KMS-11 (cell line): ENCODE data around the gene C2CD2.

Experiments used
- H2AFZ ChIP-seq: fragments of 200-600 bp; sonication (generic); 2 replicates; pipeline ENCODE4 v1.6.1; 2016; ENCODE audit warnings: antibody characterized with exemption, mixed run types, low read depth
- H3K27ac ChIP-seq: fragments of 200-600 bp; sonication (generic); 2 replicates; pipeline ENCODE4 v1.6.1; 2016; ENCODE audit warnings: mild to moderate bottlenecking, mixed run types
- H3K27me3 ChIP-seq: fragments of 200-600 bp; sonication (generic); 2 replicates; pipeline ENCODE4 v1.6.1; 2017; ENCODE audit warnings: mild to moderate bottlenecking, low read depth, mixed run types, moderate library complexity; ENCODE audit not compliant: insufficient read depth
- H3K36me3 ChIP-seq: fragments of 200-600 bp; sonication (generic); 2 replicates; pipeline ENCODE4 v1.6.1; 2017; ENCODE audit warnings: mild to moderate bottlenecking, mixed run types; ENCODE audit not compliant: insufficient read depth
- H3K4me1 ChIP-seq: fragments of 200-600 bp; sonication (generic); 2 replicates; pipeline ENCODE4 v1.6.1; 2016; ENCODE audit warnings: mild to moderate bottlenecking, low read depth, mixed run types; ENCODE audit not compliant: poor library complexity, severe bottlenecking
- H3K4me2 ChIP-seq: fragments of 200-600 bp; sonication (generic); 2 replicates; pipeline ENCODE4 v1.7.0; 2016; ENCODE audit warnings: mild to moderate bottlenecking, mixed run types
- H3K4me3 ChIP-seq: fragments of 200-600 bp; sonication (generic); IDR thresholded peaks from 2 replicates; pipeline ENCODE4 v1.6.1; 2017; ENCODE audit warnings: low read depth, low read length, mixed read lengths; ENCODE audit not compliant: insufficient read depth
- H3K79me2 ChIP-seq: fragments of 200-600 bp; sonication (generic); 2 replicates; pipeline ENCODE4 v1.6.1; 2016; ENCODE audit warnings: low read depth, mixed run types; ENCODE audit not compliant: insufficient read depth
- H3K9ac ChIP-seq: fragments of 200-600 bp; sonication (generic); 2 replicates; pipeline ENCODE4 v1.6.1; 2016; ENCODE audit warnings: mild to moderate bottlenecking, mixed run types
- H4K20me1 ChIP-seq: fragments of 200-600 bp; sonication (generic); 2 replicates; pipeline ENCODE4 v1.6.1; 2016; ENCODE audit warnings: mild to moderate bottlenecking, mixed run types; ENCODE audit not compliant: insufficient read depth
- TF ChIP-seq, protein P1 (sequence below): fragments of 200-600 bp; sonication (generic); conservative IDR thresholded peaks from 2 replicates; pipeline ENCODE4 v1.6.1; 2017; ENCODE audit warnings: low read depth, mild to moderate bottlenecking, antibody characterized with exemption, low read length, moderate library complexity, mixed read lengths

C2CD2 gene

DNA sequence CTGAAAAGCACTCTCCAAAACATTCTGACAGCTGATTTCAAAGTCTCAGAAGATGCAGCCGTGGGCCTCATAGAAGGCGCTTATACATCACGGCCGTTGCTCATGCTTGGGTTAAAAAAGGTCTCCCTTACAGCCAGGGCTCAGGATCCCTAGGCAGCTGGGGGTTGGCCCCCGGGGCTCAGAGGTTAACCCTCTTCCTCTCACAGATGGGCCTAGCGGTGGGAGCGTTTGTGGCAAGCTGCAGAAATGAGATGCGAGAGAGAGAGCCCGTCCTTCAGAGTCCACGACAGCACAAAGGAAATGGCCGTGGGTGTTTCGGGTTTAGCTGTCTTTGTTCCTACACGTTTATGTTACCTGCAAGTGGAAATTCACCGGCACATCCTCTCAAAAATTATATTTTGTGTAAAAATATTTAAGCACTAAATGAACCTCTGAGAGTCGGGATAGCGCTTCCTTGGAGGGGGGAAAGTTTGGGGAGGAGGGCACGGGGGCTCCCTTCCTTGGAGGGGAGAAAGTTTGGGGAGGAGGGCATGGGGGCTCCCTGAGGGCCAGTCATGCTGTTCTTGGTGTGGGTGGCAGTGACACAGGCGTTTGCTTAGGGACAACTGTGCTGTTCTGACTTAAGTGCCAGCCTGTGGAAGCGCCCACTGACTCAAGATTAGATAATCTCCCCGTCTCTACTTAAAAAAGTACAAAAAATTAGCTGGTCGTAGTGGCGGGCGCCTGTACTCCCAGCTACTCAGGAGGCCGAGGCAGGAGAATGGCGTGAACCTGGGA is 54.2 kb downstream of the C2CD2 start:
- no peaks in the 10 kb centered on the region for H3K4me1 ChIP-seq
- no peak overlapping the region for H2AFZ ChIP-seq
- no peak overlapping the region for H3K9ac ChIP-seq
- H3K79me2 ChIP-seq, result no peaks in the 10 kb centered on the region
- H3K36me3 ChIP-seq, result no peaks in the 10 kb centered on the region
- H4K20me1 ChIP-seq, result no peaks in the 10 kb centered on the region
- TF ChIP-seq, protein P1, sequence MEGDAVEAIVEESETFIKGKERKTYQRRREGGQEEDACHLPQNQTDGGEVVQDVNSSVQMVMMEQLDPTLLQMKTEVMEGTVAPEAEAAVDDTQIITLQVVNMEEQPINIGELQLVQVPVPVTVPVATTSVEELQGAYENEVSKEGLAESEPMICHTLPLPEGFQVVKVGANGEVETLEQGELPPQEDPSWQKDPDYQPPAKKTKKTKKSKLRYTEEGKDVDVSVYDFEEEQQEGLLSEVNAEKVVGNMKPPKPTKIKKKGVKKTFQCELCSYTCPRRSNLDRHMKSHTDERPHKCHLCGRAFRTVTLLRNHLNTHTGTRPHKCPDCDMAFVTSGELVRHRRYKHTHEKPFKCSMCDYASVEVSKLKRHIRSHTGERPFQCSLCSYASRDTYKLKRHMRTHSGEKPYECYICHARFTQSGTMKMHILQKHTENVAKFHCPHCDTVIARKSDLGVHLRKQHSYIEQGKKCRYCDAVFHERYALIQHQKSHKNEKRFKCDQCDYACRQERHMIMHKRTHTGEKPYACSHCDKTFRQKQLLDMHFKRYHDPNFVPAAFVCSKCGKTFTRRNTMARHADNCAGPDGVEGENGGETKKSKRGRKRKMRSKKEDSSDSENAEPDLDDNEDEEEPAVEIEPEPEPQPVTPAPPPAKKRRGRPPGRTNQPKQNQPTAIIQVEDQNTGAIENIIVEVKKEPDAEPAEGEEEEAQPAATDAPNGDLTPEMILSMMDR, result no peak
- no peak overlapping the region for H3K4me2 ChIP-seq
- no peak overlapping the region for H3K27ac ChIP-seq
- H3K27me3 ChIP-seq, result no peaks in the 10 kb centered on the region
- no peak overlapping the region for H3K4me3 ChIP-seq

DNA sequence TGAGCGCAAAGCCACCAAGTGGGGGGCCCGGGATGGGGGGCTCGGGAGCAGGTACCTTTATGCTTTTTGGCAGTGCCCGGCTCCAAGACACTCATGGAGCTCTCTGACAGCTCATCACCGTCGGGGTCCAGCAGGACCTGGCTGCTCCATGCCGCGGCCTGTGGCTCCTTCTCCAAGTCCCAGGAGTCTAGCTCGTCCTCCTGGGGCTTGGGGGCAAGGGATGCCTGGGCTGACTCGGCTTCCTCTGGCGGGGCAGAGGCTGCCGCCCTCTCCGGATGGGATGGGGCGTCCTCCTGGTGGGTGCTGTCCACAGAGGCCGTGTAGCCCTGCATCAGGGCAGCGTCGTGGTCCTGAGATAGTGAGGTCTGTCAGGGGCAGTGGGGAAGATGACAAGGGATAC is 54.8 kb downstream of the C2CD2 start:
- Histone ChIP-seq H3K4me3 (no peak overlapping the region), H3K27ac (no peak overlapping the region), H3K9ac (no peak overlapping the region), H3K27me3 (no peaks in the 10 kb centered on the region), H2AFZ (no peak overlapping the region), H3K79me2 (no peaks in the 10 kb centered on the region), H3K36me3 (no peaks in the 10 kb centered on the region), H4K20me1 (no peaks in the 10 kb centered on the region), H3K4me2 (no peak overlapping the region), H3K4me1 (no peaks in the 10 kb centered on the region)
- TF ChIP-seq, protein P1, result no peak

DNA sequence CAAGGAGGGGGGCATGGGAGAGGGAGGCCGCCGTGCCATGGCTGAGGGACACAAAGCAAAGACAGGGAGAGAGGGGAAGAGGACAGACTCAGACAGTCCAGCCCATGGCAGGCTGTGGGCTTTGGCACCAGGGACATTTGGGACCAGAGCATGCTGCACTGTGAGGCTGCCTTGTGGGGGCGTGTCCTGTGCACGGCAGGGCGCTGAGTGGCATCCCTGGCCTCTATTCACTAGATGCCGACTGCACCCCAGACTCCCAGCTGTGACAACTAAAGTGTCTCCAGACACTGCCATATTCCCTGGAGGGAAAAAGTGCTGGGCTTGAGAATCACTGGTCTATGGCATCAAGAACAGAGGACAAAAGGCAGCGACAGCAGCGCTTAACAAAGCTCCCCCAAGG is 56.1 kb downstream of the C2CD2 start:
- Histone ChIP-seq H3K79me2 (no peaks in the 10 kb centered on the region), H4K20me1 (no peaks in the 10 kb centered on the region), H2AFZ (no peak overlapping the region), H3K4me2 (no peak overlapping the region), H3K9ac (no peak overlapping the region), H3K4me3 (no peak overlapping the region), H3K27me3 (no peaks in the 10 kb centered on the region), H3K27ac (no peak overlapping the region), H3K4me1 (no peaks in the 10 kb centered on the region), H3K36me3 (no peaks in the 10 kb centered on the region)
- TF ChIP-seq, protein P1, result no peak

DNA sequence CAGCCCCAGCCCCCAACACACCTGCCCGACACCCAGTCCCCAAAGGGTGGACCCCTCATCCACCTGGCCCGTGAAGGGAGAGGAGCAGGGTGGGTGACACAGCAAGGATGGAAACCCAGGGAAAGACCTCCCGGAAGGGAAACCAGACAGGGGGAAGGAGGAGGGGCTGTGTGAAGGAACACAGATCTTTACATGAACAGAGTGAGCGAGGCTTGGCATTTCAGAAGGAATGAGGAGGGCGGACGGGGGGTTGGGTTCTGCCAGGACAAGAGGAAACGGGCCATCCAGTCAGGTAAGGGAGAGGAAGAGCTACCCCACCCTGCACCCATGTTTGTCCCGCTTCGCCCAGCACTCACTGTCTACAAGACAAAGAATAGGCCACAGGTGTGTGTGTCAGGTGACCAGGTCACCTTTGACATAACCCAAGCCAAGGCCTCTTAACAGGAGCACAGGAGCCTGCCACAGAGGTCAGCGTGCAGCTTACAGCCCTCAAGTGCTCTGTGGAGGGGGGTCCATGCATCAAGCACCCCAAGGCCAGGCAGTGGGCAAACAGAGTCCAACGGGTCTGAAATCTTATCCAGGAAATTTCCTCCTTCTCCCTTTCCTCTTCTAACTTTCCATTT is 56.7 kb downstream of the C2CD2 start:
- H3K27me3 ChIP-seq, result no peaks in the 10 kb centered on the region
- H3K9ac ChIP-seq, result no peak overlapping the region
- no peak overlapping the region for H3K4me3 ChIP-seq
- no peak overlapping the region for H3K27ac ChIP-seq
- H3K4me1 ChIP-seq, result no peaks in the 10 kb centered on the region
- no peaks in the 10 kb centered on the region for H3K79me2 ChIP-seq
- H3K36me3 ChIP-seq, result no peaks in the 10 kb centered on the region
- H2AFZ ChIP-seq, result no peak overlapping the region
- TF ChIP-seq, protein P1, result no peak
- no peaks in the 10 kb centered on the region for H4K20me1 ChIP-seq
- no peak overlapping the region for H3K4me2 ChIP-seq
